Mesothelial cell of epicardium (in vitro differentiated cells): ENCODE measurements around the gene NGF. TPM values are rescaled to one million over a fixed set of nuclear protein-coding genes. Genes with fewer than 3 reads are reported as not detected.

Experiments
- DNase-seq, 2 experiments: peaks; one replicate each; pipeline ENCODE4 v3.0.0; 2021; ENCODE audit warnings: low spot score in 2 of 2; ENCODE audit not compliant: unreplicated experiment in 2 of 2
- H3K27ac Mint-ChIP-seq: 2 replicates; pipeline ENCODE4 v1.8.0; 2021; ENCODE audit warnings: mixed read lengths
- H3K27me3 Mint-ChIP-seq: 2 replicates; pipeline ENCODE4 v1.8.0; 2021; ENCODE audit warnings: low read depth, mixed read lengths
- H3K36me3 Mint-ChIP-seq: 2 replicates; pipeline ENCODE4 v1.8.0; 2021; ENCODE audit warnings: mixed read lengths
- H3K4me1 Mint-ChIP-seq: 2 replicates; pipeline ENCODE4 v1.8.0; 2021; ENCODE audit warnings: mixed read lengths
- H3K4me3 Mint-ChIP-seq: 2 replicates; pipeline ENCODE4 v1.8.0; 2021; ENCODE audit warnings: mild to moderate bottlenecking, moderate library complexity, mixed read lengths
- H3K9me3 Mint-ChIP-seq: 2 replicates; pipeline ENCODE4 v1.8.0; 2021; ENCODE audit warnings: mixed read lengths
- total RNA-seq: library from RNA; stranded (reverse); gene quantifications from 3 replicates; pipeline ENCODE4 v1.2.1, GENCODE V29; 2021
- TF ChIP-seq, protein P1 (sequence below): fragments of 200-600 bp; sonication (generic); IDR thresholded peaks from one replicate; pipeline ENCODE4 v1.5.0; 2021; ENCODE audit warnings: antibody characterized with exemption; ENCODE audit not compliant: unreplicated experiment

Gene NGF
- total RNA-seq, 1 donor from 2014 or later: 4.2 TPM

- TF ChIP-seq, protein P1, sequence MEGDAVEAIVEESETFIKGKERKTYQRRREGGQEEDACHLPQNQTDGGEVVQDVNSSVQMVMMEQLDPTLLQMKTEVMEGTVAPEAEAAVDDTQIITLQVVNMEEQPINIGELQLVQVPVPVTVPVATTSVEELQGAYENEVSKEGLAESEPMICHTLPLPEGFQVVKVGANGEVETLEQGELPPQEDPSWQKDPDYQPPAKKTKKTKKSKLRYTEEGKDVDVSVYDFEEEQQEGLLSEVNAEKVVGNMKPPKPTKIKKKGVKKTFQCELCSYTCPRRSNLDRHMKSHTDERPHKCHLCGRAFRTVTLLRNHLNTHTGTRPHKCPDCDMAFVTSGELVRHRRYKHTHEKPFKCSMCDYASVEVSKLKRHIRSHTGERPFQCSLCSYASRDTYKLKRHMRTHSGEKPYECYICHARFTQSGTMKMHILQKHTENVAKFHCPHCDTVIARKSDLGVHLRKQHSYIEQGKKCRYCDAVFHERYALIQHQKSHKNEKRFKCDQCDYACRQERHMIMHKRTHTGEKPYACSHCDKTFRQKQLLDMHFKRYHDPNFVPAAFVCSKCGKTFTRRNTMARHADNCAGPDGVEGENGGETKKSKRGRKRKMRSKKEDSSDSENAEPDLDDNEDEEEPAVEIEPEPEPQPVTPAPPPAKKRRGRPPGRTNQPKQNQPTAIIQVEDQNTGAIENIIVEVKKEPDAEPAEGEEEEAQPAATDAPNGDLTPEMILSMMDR: no peak
- peaks cover 6% of the 10 kb centered on the region for H3K9me3 Mint-ChIP-seq
- H3K4me3 Mint-ChIP-seq: no peak overlapping the region
- no peaks in the 10 kb centered on the region for H3K36me3 Mint-ChIP-seq
- peaks cover 2% of the 10 kb centered on the region for H3K4me1 Mint-ChIP-seq
- no peaks in the 10 kb centered on the region for H3K27me3 Mint-ChIP-seq
- H3K27ac Mint-ChIP-seq: no peak overlapping the region
- no peak for DNase-seq
Observed at GRCh38 chr1:115237023-115237422, 101.0 kb downstream of the NGF start.

Other genes with a start within 250 kb of the NGF start
- 12.1 to 14.2 TPM (median 12.2 TPM) in 3 replicates for gene TSPAN2, start 248.7 kb downstream of the NGF start, total RNA-seq